ENCODE results near the gene ATP10D.

ATP10D gene

DNA sequence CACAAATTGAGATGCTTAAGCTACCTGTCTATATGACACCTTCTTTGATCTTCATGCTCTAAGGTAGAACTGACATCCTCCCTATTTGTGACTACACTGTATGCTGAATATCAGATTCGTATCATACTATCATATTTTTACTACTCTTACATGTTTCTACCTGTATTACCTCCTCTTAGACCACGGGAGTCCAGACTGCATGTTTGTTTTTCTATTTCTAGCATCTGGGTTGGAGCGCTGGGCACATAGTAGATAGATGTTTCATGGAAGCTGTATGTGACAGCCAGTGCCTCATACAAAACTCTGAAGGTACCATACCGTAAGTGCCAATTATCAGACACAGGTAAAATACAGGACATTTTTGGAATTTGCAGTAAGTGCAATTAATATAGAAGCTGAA lies 47.6 kb downstream of the ATP10D start:
- H4K12ac ChIP-seq (ENCODE audit: low read depth, low read length), result no peak overlapping the region
- peaks cover 9 to 15% of the 10 kb centered on the region in 2 experiments for H3K4me1 ChIP-seq (ENCODE audit: control insufficient read depth in 1 of 2, insufficient read depth in 2 of 2, low read length in 2 of 2)
- H3K9me3 ChIP-seq (ENCODE audit: insufficient read depth, low read depth, low read length), result no peaks in the 10 kb centered on the region
- no peak overlapping the region for H3K4me2 ChIP-seq (ENCODE audit: low read length)
- no peak overlapping the region for H3K23ac ChIP-seq (ENCODE audit: low read length)
- no peak overlapping the region for H2BK120ac ChIP-seq (ENCODE audit: insufficient read depth, low read length, poor library complexity)
- no peak overlapping the region for H2BK12ac ChIP-seq (ENCODE audit: low read length)
- no peak overlapping the region for H3K4me3 ChIP-seq (ENCODE audit: low read depth, low read length)
- H3K18ac ChIP-seq (ENCODE audit: low read length), result no peak overlapping the region
- peaks cover 13% of the 10 kb centered on the region for H3K79me1 ChIP-seq (ENCODE audit: low read length)
- no peak for DNase-seq
- WGBS (ENCODE audit: extremely low coverage, insufficient coverage, insufficient read length), result no CpG with 5 or more reads among the region's 4 CpGs
- H2BK5ac ChIP-seq (ENCODE audit: low read depth, low read length, poor library complexity), result peak overlapping the region; percentile 33
- no peak overlapping the region for H2AFZ ChIP-seq (ENCODE audit: insufficient read depth, low read length, poor library complexity)
- peaks cover 2 to 14% of the 10 kb centered on the region in 2 experiments for H3K36me3 ChIP-seq (ENCODE audit: control insufficient read depth in 1 of 2, insufficient read depth in 2 of 2, low read length in 2 of 2)
- no peak overlapping the region for H4K8ac ChIP-seq (ENCODE audit: low read depth, low read length)
- no peak overlapping the region for H3K4ac ChIP-seq (ENCODE audit: low read depth, low read length)
- no peak overlapping the region for H3K27ac ChIP-seq (ENCODE audit: low read depth, low read length)
- H3K27me3 ChIP-seq (ENCODE audit: insufficient read depth, low read length), result no peaks in the 10 kb centered on the region
- H3K79me2 ChIP-seq (ENCODE audit: control insufficient read depth, insufficient read depth, low read length, poor library complexity), result peaks cover 7% of the 10 kb centered on the region
- no peak overlapping the region for H4K91ac ChIP-seq (ENCODE audit: low read depth, low read length)
- H3K14ac ChIP-seq (ENCODE audit: low read length), result no peak overlapping the region
- H2AK5ac ChIP-seq (ENCODE audit: low read length), result no peak overlapping the region
- H3K9ac ChIP-seq (ENCODE audit: low read length), result no peak overlapping the region

DNA sequence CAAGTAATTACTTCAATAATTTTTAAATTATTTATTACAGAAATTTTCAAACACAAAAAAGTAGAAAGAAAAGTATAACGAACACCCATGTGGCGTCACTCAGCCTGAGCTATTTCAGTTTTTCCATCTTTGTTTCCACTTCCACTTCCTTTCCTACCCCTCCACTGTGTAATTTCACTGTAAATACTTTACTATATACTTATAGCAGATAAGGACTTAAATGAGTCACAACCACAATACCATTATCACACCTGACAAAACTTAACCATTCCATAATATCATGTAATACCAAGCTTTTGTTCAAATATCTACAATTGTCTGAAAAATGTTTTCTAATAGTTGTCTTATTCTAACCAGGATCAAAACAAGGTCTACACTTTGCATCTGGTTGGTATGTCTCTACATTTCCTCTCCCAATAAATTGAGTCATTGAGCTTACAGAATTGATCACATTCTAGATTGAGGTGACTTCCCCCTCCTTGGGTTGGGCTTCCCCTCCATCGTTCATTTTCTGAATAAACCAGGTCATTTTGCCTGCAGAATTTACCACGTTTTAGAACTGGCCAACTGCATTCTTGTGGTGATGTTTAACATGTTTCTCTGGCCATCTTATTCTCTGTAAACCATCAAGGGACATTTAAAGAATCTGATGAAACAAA lies 48.7 kb downstream of the ATP10D start:
- Histone ChIP-seq H2AFZ (ENCODE audit: insufficient read depth, low read length, poor library complexity) (no peak overlapping the region), H3K79me2 (ENCODE audit: control insufficient read depth, insufficient read depth, low read length, poor library complexity) (peaks cover 7% of the 10 kb centered on the region), H3K9me3 (ENCODE audit: insufficient read depth, low read depth, low read length) (no peaks in the 10 kb centered on the region), H4K12ac (ENCODE audit: low read depth, low read length) (no peak overlapping the region), H3K4ac (ENCODE audit: low read depth, low read length) (no peak overlapping the region), H2AK5ac (ENCODE audit: low read length) (no peak overlapping the region), H3K23ac (ENCODE audit: low read length) (no peak overlapping the region), H3K4me2 (ENCODE audit: low read length) (no peak overlapping the region), H3K79me1 (ENCODE audit: low read length) (peaks cover 13% of the 10 kb centered on the region), H3K27me3 (ENCODE audit: insufficient read depth, low read length) (no peaks in the 10 kb centered on the region), H2BK5ac (ENCODE audit: low read depth, low read length, poor library complexity) (no peak overlapping the region), H3K9ac (ENCODE audit: low read length) (no peak overlapping the region), H3K4me3 (ENCODE audit: low read depth, low read length) (no peak overlapping the region), H3K36me3 (ENCODE audit: control insufficient read depth in 1 of 2, insufficient read depth in 2 of 2, low read length in 2 of 2) (peaks cover 2 to 12% of the 10 kb centered on the region in 2 experiments), H2BK12ac (ENCODE audit: low read length) (no peak overlapping the region), H3K4me1 (ENCODE audit: control insufficient read depth in 1 of 2, insufficient read depth in 2 of 2, low read length in 2 of 2) (peaks cover 9 to 15% of the 10 kb centered on the region in 2 experiments), H3K14ac (ENCODE audit: low read length) (no peak overlapping the region), H3K18ac (ENCODE audit: low read length) (no peak overlapping the region), H2BK120ac (ENCODE audit: insufficient read depth, low read length, poor library complexity) (no peak overlapping the region), H3K27ac (ENCODE audit: low read depth, low read length) (no peak overlapping the region), H4K91ac (ENCODE audit: low read depth, low read length) (no peak overlapping the region), H4K8ac (ENCODE audit: low read depth, low read length) (peak overlapping the region; percentile 47)
- peak in 1 of 2 donors; percentile 36 for DNase-seq
- no CpG with 5 or more reads among the region's 4 CpGs for WGBS (ENCODE audit: extremely low coverage, insufficient coverage, insufficient read length)

DNA sequence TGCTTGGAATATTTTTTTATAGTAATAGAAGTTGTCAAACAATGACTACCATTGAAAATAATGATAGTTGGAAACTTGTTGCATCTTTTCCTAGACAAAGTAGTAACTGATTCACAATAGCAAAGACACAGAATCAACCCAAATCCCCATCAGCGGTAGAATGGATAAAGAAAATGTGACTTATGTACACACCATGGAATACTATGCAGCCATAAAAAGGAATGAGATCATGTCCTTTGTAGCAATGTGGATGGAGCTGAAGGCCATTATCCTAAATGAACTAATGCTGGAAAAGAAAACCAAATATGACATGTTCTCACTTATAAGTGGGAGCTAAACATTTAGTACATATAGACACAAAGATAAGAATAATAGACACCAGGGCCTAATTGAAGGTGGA lies 49.7 kb downstream of the ATP10D start:
- Histone ChIP-seq H3K36me3 (ENCODE audit: control insufficient read depth in 1 of 2, insufficient read depth in 2 of 2, low read length in 2 of 2) (peaks cover 2 to 14% of the 10 kb centered on the region in 2 experiments), H2AFZ (ENCODE audit: insufficient read depth, low read length, poor library complexity) (no peak overlapping the region), H2AK5ac (ENCODE audit: low read length) (no peak overlapping the region), H3K79me1 (ENCODE audit: low read length) (peaks cover 13% of the 10 kb centered on the region), H3K9ac (ENCODE audit: low read length) (no peak overlapping the region), H2BK5ac (ENCODE audit: low read depth, low read length, poor library complexity) (no peak overlapping the region), H3K27ac (ENCODE audit: low read depth, low read length) (no peak overlapping the region), H3K27me3 (ENCODE audit: insufficient read depth, low read length) (no peaks in the 10 kb centered on the region), H3K4me1 (ENCODE audit: control insufficient read depth in 1 of 2, insufficient read depth in 2 of 2, low read length in 2 of 2) (peaks cover 9 to 15% of the 10 kb centered on the region in 2 experiments), H3K23ac (ENCODE audit: low read length) (no peak overlapping the region), H2BK120ac (ENCODE audit: insufficient read depth, low read length, poor library complexity) (no peak overlapping the region), H3K9me3 (ENCODE audit: insufficient read depth, low read depth, low read length) (no peaks in the 10 kb centered on the region), H3K14ac (ENCODE audit: low read length) (no peak overlapping the region), H3K4me2 (ENCODE audit: low read length) (no peak overlapping the region), H4K8ac (ENCODE audit: low read depth, low read length) (no peak overlapping the region), H3K4me3 (ENCODE audit: low read depth, low read length) (no peak overlapping the region), H3K4ac (ENCODE audit: low read depth, low read length) (no peak overlapping the region), H3K18ac (ENCODE audit: low read length) (no peak overlapping the region), H4K12ac (ENCODE audit: low read depth, low read length) (no peak overlapping the region), H4K91ac (ENCODE audit: low read depth, low read length) (no peak overlapping the region), H2BK12ac (ENCODE audit: low read length) (no peak overlapping the region), H3K79me2 (ENCODE audit: control insufficient read depth, insufficient read depth, low read length, poor library complexity) (peaks cover 7% of the 10 kb centered on the region)
- no peak for DNase-seq
- WGBS (ENCODE audit: extremely low coverage, insufficient coverage, insufficient read length), result no CpG with 5 or more reads among the region's 1 CpG

DNA sequence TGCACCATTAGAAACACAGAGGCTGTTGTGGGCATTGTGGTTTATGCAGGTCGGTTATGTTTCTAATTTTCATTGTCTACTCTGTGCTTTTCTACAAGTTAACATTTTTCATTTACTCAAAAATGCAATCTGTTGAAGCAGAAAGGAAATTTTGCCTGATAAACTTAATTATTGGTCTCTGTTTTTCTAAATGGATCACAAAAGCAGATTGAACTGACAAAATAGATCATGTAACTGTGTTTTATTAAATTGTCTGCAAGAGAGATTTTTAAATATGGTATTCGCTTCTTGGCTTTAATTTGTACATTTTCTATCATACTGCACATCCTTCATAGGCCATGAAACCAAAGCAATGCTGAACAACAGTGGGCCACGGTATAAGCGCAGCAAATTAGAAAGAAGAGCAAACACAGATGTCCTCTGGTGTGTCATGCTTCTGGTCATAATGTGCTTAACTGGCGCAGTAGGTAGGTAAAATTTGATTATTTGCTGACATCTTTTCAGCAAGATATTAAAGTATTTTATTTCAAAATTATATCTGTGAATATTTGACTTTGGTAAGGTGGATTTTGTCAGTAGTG lies 50.6 kb downstream of the ATP10D start:
- Histone ChIP-seq H3K9me3 (ENCODE audit: insufficient read depth, low read depth, low read length) (no peaks in the 10 kb centered on the region), H3K4ac (ENCODE audit: low read depth, low read length) (no peak overlapping the region), H2BK120ac (ENCODE audit: insufficient read depth, low read length, poor library complexity) (no peak overlapping the region), H3K79me1 (ENCODE audit: low read length) (peaks cover 11% of the 10 kb centered on the region), H3K14ac (ENCODE audit: low read length) (no peak overlapping the region), H4K8ac (ENCODE audit: low read depth, low read length) (no peak overlapping the region), H2AK5ac (ENCODE audit: low read length) (no peak overlapping the region), H2BK5ac (ENCODE audit: low read depth, low read length, poor library complexity) (no peak overlapping the region), H3K4me1 (ENCODE audit: control insufficient read depth in 1 of 2, insufficient read depth in 2 of 2, low read length in 2 of 2) (peaks cover 5 to 11% of the 10 kb centered on the region in 2 experiments), H2BK12ac (ENCODE audit: low read length) (no peak overlapping the region), H4K91ac (ENCODE audit: low read depth, low read length) (no peak overlapping the region), H3K27me3 (ENCODE audit: insufficient read depth, low read length) (no peaks in the 10 kb centered on the region), H3K27ac (ENCODE audit: low read depth, low read length) (no peak overlapping the region), H3K79me2 (ENCODE audit: control insufficient read depth, insufficient read depth, low read length, poor library complexity) (peaks cover 4% of the 10 kb centered on the region), H3K23ac (ENCODE audit: low read length) (no peak overlapping the region), H3K18ac (ENCODE audit: low read length) (no peak overlapping the region), H2AFZ (ENCODE audit: insufficient read depth, low read length, poor library complexity) (no peak overlapping the region), H3K9ac (ENCODE audit: low read length) (no peak overlapping the region), H3K36me3 (ENCODE audit: control insufficient read depth in 1 of 2, insufficient read depth in 2 of 2, low read length in 2 of 2) (peaks cover 0 to 11% of the 10 kb centered on the region in 2 experiments), H3K4me2 (ENCODE audit: low read length) (no peak overlapping the region), H3K4me3 (ENCODE audit: low read depth, low read length) (no peak overlapping the region), H4K12ac (ENCODE audit: low read depth, low read length) (no peak overlapping the region)
- no CpG with 5 or more reads among the region's 5 CpGs for WGBS (ENCODE audit: extremely low coverage, insufficient coverage, insufficient read length)
- no peak for DNase-seq
